OCI-LY1 (cell line): ENCODE measurements around the gene ATOSA.

Experiments used
- H2AFZ ChIP-seq: fragments of 200-600 bp; sonication (generic), shearing (Covaris generic); 2 replicates; pipeline ENCODE4 v1.6.0; 2014; ENCODE audit warnings: antibody characterized with exemption, mild to moderate bottlenecking, low read length
- H3F3A ChIP-seq: fragments of 200-600 bp; sonication (generic), shearing (Covaris generic); 2 replicates; pipeline ENCODE4 v1.6.0; 2014; ENCODE audit warnings: mild to moderate bottlenecking, antibody characterized with exemption, low read length, moderate library complexity; ENCODE audit not compliant: insufficient read depth
- H3K27ac ChIP-seq: fragments of 200-600 bp; sonication (generic); 2 replicates; pipeline ENCODE4 v1.5.1; 2014; ENCODE audit warnings: low read length, mixed run types, mild to moderate bottlenecking, low read depth; ENCODE audit not compliant: poor library complexity, severe bottlenecking
- H3K27me3 ChIP-seq: fragments of 200-600 bp; sonication (generic); 2 replicates; pipeline ENCODE4 v1.6.0; 2014; ENCODE audit warnings: antibody characterized with exemption, mild to moderate bottlenecking, low read length, moderate library complexity; ENCODE audit not compliant: insufficient read depth
- H3K36me3 ChIP-seq: fragments of 200-600 bp; sonication (generic); 2 replicates; pipeline ENCODE4 v1.6.1; 2014; ENCODE audit warnings: mild to moderate bottlenecking, antibody characterized with exemption, low read length, moderate library complexity, mixed read lengths; ENCODE audit not compliant: insufficient read depth
- H3K4me1 ChIP-seq: fragments of 200-600 bp; sonication (generic); 2 replicates; pipeline ENCODE4 v1.5.1; 2014; ENCODE audit warnings: mild to moderate bottlenecking, low read length, moderate library complexity; ENCODE audit not compliant: insufficient read depth, severe bottlenecking
- H3K4me2 ChIP-seq: fragments of 200-600 bp; sonication (generic), shearing (Covaris generic); 2 replicates; pipeline ENCODE4 v1.6.1; 2014; ENCODE audit warnings: low read length
- H3K4me3 ChIP-seq: fragments of 200-600 bp; sonication (generic); 2 replicates; pipeline ENCODE4 v1.5.1; 2014; ENCODE audit warnings: low read length, low read depth, mild to moderate bottlenecking, mixed read lengths; ENCODE audit not compliant: poor library complexity, severe bottlenecking
- H3K79me2 ChIP-seq: fragments of 200-600 bp; shearing (Covaris generic); 2 replicates; pipeline ENCODE4 v1.6.1; 2016; ENCODE audit warnings: mixed run types, low read length, mixed read lengths; ENCODE audit not compliant: insufficient read depth
- H3K9ac ChIP-seq: fragments of 200-600 bp; sonication (generic), shearing (Covaris generic); 2 replicates; pipeline ENCODE4 v1.6.1; 2014; ENCODE audit warnings: mild to moderate bottlenecking, low read length, mixed read lengths
- H3K9me2 ChIP-seq: fragments of 200-600 bp; sonication (generic), shearing (Covaris generic); 2 replicates; pipeline ENCODE4 v1.6.1; 2014; ENCODE audit warnings: low read depth, mild to moderate bottlenecking, low read length, mixed read lengths
- H3K9me3 ChIP-seq: fragments of 200-600 bp; shearing (Covaris generic); 2 replicates; pipeline ENCODE4 v1.6.1; 2014; ENCODE audit warnings: low read length, mixed read lengths
- H4K20me1 ChIP-seq: fragments of 200-600 bp; sonication (generic), shearing (Covaris generic); 2 replicates; pipeline ENCODE4 v1.6.0; 2016; ENCODE audit warnings: mild to moderate bottlenecking, low read length; ENCODE audit not compliant: insufficient read depth
- CTCF ChIP-seq: fragments of 200-600 bp; sonication (generic), shearing (Covaris generic); IDR thresholded peaks from 2 replicates; pipeline ENCODE4 v1.5.1; 2017; ENCODE audit warnings: mild to moderate bottlenecking, antibody characterized with exemption, low read length, moderate library complexity, mixed read lengths
- EZH2 ChIP-seq: fragments of 200-600 bp; sonication (generic), shearing (Covaris generic); IDR thresholded peaks from 2 replicates; pipeline ENCODE4 v1.8.0; 2017; ENCODE audit warnings: borderline replicate concordance, mixed run types, mild to moderate bottlenecking, antibody characterized with exemption, low read length, moderate library complexity, mixed read lengths

The ATOSA gene, protein sequence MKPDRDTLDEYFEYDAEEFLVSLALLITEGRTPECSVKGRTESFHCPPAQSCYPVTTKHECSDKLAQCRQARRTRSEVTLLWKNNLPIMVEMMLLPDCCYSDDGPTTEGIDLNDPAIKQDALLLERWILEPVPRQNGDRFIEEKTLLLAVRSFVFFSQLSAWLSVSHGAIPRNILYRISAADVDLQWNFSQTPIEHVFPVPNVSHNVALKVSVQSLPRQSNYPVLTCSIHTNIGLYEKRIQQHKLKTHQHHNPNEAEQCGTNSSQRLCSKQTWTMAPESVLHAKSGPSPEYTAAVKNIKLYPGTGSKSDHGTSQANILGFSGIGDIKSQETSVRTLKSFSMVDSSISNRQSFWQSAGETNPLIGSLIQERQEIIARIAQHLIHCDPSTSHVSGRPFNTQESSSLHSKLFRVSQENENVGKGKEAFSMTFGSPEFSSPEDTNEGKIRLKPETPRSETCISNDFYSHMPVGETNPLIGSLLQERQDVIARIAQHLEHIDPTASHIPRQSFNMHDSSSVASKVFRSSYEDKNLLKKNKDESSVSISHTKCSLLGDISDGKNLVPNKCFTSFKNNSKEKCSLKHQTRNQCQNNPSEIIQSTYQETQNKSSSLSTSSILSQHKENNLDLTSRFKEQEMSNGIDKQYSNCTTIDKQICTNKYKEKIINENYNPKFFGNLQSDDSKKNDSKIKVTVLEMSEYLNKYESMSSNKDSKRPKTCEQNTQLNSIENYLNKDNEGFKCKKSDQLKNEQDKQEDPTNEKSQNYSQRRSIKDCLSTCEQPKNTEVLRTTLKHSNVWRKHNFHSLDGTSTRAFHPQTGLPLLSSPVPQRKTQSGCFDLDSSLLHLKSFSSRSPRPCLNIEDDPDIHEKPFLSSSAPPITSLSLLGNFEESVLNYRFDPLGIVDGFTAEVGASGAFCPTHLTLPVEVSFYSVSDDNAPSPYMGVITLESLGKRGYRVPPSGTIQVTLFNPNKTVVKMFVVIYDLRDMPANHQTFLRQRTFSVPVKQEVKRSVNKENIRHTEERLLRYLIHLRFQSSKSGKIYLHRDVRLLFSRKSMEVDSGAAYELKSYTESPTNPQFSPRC

GRCh38 chr15:52679232-52680040 is at the start of gene ATOSA:
TSS of gene ATOSA (minus strand) at chr15:52679388. CDS start at chr15:52678021, 1,367 bp downstream.
- Histone ChIP-seq H3K9me3 (no peaks in the 10 kb centered on the region), H3K4me1 (peaks cover 80% of the 10 kb centered on the region), H3K4me2 (peak within 1 kb of the TSS; percentile 75), H3K36me3 (peaks cover 32% of the 10 kb centered on the region), H3K4me3 (peak within 1 kb of the TSS; percentile 88), H4K20me1 (no peaks in the 10 kb centered on the region), H3K27me3 (no peaks in the 10 kb centered on the region), H3K79me2 (peaks cover 34% of the 10 kb centered on the region), H3K9ac (peak within 1 kb of the TSS; percentile 78), H2AFZ (no peak within 1 kb of the TSS), H3K27ac (peak within 1 kb of the TSS; percentile 99), H3K9me2 (no peaks in the 10 kb centered on the region), H3F3A (no peaks in the 10 kb centered on the region)
- TF ChIP-seq CTCF (no peak), EZH2 (no peak)

GRCh38 chr15:52728899-52729298 is 49.7 kb upstream of the ATOSA start:
- Histone ChIP-seq H3K79me2 (no peaks in the 10 kb centered on the region), H3K4me2 (peak overlapping the region; percentile 33; the same call in 1 of the 2 replicates), H3K4me3 (no peak overlapping the region), H3K36me3 (no peaks in the 10 kb centered on the region), H3K27ac (peak overlapping the region; percentile 83), H3K4me1 (peaks cover 64% of the 10 kb centered on the region), H3K9me2 (no peaks in the 10 kb centered on the region), H3F3A (no peaks in the 10 kb centered on the region), H3K27me3 (no peaks in the 10 kb centered on the region), H4K20me1 (no peaks in the 10 kb centered on the region), H3K9me3 (no peaks in the 10 kb centered on the region), H2AFZ (peak overlapping the region; percentile 96), H3K9ac (peak overlapping the region; percentile 47; the same call in 1 of the 2 replicates)
- TF ChIP-seq CTCF: no peak
- TF ChIP-seq EZH2: no peak

DNA sequence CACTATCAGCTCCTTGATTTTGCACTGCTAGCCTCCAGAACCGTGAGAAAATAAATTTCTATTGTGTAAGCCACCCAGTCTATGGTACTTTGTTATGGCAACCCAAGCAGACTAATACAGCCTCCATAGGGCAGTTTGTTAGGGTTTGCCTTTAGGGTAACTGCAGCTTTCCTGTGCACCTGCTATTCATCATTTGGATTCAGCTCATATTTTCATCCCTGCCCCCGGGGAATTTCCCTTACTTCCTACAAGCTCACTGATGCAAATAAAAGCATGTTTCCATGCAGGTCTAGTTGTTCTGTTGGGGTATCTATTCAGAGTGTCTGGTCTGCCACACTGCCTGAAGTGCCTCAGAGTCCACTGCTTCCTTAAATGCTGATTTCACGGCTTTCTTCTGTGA is 48.6 kb upstream of the ATOSA start:
- H3K4me3 ChIP-seq: no peak overlapping the region
- peaks cover 55% of the 10 kb centered on the region for H3K4me1 ChIP-seq
- no peaks in the 10 kb centered on the region for H4K20me1 ChIP-seq
- no peak overlapping the region for H3K9ac ChIP-seq
- peak overlapping the region; percentile 83 for H3K27ac ChIP-seq
- H3F3A ChIP-seq: no peaks in the 10 kb centered on the region
- no peak overlapping the region for H2AFZ ChIP-seq
- no peaks in the 10 kb centered on the region for H3K9me2 ChIP-seq
- H3K36me3 ChIP-seq: no peaks in the 10 kb centered on the region
- TF ChIP-seq CTCF (no peak), EZH2 (no peak)
- no peaks in the 10 kb centered on the region for H3K79me2 ChIP-seq
- H3K9me3 ChIP-seq: no peaks in the 10 kb centered on the region
- H3K4me2 ChIP-seq: no peak overlapping the region
- no peaks in the 10 kb centered on the region for H3K27me3 ChIP-seq
